ENCODE results near the gene ERAL1.
"Not testable (repeated sequence)": the region's sequence is repeated elsewhere in the genome, so short reads cannot be mapped to it uniquely, and the experiment has no call there.

Gene ERAL1

DNA sequence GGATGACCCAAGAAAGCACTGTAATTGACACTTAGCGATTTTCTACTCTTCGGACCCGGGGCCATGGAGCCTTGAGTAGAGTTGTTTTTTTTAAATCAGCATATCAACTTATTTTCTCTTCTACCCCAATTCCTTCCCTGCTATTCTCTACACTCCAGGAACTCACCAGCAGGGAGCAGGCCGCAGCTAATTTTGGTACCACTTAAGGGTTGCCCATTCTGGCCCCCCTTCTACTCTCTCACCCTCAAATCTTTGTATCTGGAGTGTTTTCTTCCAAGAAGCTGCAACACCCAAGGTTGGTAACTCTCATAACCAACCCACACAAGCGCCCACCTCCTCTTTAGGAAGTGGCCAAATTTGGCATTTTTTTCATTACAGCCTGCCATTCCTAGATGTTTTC lies 5.5 kb upstream of the ERAL1 start:
- in situ Hi-C loops (cut with HindIII; ENCODE audit: low sequenced_read_pairs): no loop called here

DNA sequence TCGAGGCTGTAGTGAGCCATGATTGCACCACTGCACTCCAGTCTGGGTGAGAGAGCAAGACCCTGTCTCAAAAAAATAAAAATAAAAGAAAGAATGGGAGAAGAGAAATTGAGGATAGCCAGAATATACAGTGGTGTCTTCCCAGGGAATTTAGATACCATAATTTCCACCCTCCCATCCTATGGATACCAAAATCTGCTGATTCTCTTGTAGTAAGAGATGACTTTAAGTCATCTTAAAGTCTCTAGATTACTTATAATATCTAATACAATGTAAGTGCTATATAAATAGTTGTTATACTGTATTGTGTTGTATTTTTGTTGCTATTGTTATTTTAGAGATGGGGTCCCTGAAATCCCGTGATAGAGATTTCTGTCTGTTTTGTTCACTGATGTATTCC lies 1.5 kb upstream of the ERAL1 start:
- in situ Hi-C loops (cut with HindIII; ENCODE audit: low sequenced_read_pairs): no loop called here

DNA sequence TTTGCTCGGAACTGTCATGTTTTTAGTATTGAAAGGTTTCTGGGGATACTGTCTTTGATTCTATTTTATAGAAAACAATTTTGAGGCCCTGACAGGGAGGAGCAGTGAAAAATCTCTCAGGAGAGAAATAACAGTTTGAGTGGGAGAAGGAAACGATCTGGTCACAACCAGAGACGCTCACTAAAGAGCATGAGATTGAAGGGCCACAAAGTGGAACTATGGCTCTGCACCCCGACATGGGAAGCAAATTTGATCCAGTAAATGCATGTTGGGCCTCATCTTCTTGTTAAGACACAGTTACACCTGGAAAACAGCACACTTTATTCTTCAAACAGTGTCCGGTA lies 492 bp downstream of the ERAL1 start:
- in situ Hi-C loops (cut with HindIII; ENCODE audit: low sequenced_read_pairs): no loop called here

DNA sequence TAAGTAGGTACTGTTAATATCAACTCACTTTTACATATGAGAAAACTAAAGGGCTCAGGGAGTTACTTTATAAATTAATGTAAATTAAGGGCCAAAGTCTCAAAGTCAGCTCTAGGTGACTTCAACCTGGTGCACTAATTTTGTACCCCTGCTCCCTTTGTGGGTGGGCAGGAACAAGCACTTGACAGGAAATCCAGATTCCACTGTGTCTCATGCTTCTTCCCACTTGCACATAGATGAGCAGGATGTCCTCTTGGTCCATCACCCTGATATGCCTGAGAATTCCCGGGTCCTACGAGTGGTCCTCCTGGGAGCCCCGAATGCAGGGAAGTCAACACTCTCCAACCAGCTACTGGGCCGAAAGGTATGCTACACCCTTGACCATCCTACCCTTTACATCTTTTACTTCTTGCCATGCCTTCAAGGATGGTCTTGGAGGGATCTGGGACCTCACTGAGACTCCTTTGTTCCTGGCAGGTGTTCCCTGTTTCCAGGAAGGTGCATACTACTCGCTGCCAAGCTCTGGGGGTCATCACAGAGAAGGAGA lies 1.3 kb downstream of the ERAL1 start:
- in situ Hi-C loops (cut with HindIII; ENCODE audit: low sequenced_read_pairs): no loop called here

DNA sequence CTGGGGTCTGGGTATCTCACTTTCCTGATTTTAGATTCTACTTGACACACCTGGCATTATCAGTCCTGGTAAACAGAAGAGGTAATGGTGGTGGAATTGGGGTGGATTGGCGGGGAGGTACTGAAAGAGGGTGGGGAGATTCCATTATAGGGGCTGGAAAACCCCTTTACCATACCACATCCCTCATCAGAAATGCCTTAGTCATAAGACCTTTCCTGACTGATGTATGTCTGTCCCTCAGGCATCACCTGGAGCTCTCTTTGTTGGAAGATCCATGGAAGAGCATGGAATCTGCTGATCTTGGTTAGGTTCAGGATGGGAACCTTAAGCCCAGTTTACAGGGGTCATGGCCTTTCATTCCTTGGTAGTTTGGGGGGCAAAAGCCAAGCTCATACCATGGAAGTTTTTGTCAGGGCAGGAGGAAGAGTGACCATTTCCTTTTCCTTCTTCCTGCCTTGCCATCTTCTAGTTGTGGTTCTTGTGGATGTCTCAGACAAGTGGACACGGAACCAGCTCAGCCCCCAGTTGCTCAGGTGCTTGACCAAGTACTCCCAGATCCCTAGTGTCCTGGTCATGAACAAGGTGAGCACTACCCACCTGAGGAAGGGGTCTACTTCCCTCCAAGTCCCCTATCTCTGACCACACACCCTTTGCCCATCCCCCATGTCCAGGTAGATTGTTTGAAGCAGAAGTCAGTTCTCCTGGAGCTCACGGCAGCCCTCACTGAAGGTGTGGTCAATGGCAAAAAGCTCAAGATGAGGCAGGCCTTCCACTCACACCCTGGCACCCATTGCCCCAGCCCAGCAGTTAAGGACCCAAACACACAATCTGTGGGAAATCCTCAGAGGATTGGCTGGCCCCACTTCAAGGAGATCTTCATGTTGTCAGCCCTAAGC lies 3.3 kb downstream of the ERAL1 start:
- in situ Hi-C loops (cut with HindIII; ENCODE audit: low sequenced_read_pairs): no loop called here

DNA sequence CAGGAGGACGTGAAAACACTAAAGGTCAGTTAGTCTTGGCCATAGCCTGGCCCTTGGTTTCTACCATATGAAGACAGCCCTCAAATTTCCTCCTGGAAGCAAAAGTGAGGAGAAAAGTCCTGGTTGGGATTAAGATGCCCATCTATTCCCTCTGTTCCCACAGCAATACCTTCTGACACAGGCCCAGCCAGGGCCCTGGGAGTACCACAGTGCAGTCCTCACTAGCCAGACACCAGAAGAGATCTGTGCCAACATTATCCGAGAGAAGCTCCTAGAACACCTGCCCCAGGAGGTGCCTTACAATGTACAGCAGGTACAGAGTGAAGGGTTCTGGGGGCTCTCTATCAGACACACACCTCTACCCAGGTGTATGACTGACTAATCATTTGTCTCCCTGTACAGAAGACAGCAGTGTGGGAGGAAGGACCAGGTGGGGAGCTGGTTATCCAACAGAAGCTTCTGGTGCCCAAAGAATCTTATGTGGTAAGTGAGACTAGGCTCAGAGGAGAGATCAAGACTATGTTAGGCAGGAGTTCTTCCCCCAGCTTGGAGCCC lies 4.1 kb downstream of the ERAL1 start:
- in situ Hi-C loops (cut with HindIII; ENCODE audit: low sequenced_read_pairs): no loop called here

DNA sequence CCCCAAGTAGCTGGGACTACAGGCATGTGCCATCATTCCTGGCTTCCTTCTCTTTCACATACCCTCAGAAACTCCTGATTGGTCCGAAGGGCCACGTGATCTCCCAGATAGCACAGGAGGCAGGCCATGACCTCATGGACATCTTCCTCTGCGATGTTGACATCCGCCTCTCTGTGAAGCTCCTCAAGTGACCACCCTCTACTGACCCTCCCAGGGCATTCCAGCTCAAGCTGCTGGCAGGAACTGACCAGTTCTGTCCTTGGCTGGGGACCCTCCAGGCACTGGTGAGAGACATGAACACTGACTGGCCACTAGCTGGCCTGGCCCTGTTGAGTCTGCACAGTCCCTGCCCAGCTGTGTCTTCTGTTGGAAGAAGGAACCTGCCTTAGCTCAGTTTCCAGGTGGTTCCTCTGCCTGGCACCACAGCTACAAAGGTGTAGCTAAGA lies 5.6 kb downstream of the ERAL1 start:
- in situ Hi-C loops (cut with HindIII; ENCODE audit: low sequenced_read_pairs): no loop called here

DNA sequence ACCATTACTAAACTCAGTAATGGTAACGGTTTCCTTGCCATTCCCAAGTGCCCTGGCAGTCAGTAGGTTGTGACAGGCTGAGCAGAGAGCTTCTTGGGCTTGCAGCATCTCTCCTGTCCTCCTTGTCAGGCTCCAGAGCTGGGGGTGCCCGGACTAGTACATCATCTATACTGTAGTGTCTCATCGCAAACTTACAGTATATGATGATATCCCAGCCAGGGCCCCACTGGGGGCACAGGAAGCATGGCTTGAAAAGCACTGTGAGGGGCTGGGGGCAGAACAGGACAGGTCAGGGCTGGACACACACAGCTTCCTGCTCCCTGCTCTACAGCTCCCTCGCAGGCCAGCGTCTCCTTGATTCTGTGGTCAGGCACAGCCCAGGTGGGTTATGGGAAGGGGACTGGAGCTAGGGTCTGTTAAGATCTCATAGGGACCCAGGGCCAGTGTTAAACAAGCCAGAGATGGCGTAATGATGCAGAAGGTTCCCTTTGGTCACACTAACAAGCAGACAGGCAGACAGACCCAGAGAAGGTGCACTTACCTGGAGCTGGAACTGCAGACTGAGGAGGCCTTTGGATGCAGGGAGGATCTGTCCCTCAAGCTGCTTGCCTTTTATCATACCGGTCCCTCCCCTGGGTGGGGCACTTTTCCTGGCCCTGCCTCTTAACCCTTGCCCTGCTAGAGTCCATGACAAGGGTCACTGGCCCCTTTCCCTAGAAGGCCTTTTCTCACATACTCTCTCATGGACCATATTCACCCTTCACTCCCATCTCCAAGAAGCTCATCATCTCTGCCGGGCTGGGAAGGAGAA lies 6.8 kb downstream of the ERAL1 start:
- in situ Hi-C loops (cut with HindIII; ENCODE audit: low sequenced_read_pairs): no loop called here

DNA sequence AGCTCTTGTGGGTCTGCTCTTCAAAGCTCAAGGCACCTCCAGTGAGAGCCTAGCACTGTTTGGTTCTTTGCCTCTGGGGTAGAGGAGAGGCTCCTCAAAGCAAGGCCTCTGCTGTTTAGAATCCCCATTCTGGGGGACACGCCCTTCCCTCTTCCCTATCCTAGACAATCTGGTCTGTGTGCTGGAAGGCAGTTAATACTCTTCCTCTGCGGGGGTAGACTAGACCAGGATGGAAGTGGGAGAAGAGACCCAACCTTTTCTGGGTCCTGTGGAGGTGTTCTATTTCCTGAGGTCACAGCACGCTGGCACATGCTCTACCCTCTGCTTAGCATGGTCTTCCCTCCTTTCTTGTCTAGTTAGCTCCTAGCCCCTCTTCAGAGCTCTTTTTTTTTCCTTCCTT lies 7.7 kb downstream of the ERAL1 start:
- in situ Hi-C loops (cut with HindIII; ENCODE audit: low sequenced_read_pairs): no loop called here

DNA sequence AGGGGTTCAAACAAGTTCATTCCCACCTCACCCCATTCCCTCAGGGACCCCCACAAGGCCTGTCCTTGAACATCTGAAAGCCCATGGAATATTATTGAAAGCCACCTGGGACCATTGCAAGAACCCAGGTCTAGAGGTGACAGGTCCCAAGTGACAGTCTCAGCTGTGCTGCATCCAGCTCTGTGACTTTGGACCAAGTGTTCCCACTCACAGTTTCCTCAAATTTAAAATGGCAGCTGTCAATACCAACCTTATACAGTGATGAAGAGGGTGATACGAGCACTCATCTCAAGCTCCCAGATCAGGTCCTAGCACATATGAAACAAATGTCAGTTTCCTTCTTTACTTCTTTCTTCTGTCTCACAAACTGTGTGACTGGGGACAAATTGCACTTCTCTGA lies 9.1 kb downstream of the ERAL1 start:
- in situ Hi-C loops (cut with HindIII; ENCODE audit: low sequenced_read_pairs): no loop called here

DNA sequence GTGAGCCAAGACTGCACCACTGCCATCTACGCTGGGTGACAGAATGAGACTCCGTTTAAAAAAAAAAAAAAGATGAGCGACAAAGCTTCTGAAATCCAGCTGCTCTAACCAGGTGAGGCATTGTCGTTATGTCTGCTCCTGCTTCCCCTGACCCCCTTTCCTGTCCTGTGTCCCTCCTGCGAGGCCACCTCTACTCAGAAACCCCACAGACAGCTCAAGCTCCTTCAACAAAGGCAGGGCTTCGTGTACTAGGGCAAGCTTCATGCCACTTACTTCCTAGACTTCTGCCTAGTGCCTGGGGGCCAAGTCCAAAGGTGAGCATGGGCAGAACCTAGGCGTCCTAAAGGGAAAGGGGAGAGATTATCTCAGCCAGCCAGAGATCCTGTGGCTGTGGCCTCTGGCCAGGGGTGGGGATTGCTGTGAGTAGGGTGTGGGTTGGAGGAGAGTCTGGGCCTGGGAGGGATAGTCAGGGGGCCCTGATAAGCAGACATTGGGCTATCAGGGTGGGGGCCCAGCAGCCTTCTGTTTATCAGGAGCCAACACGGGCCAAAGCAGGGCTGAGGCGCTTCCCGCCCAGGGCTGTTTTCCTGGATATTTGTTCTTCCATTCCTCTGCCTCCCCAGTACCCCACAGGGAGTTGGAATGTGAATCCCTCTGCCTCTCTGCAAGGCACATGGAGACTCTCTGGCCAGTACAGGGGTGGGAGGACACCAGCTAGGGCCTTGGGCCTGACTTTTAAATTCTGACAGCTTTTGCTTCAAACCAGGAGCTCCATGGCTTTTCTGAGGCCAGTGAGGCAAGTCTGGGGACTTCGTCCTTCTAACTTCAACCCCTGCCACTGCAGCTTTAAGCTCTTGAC lies 10.4 kb downstream of the ERAL1 start:
- in situ Hi-C loops (cut with HindIII; ENCODE audit: low sequenced_read_pairs): loop anchor here (5.0 kb wide), 3 partner anchors 62 to 103 kb away; no protein-coding TSS in a partner anchor

DNA sequence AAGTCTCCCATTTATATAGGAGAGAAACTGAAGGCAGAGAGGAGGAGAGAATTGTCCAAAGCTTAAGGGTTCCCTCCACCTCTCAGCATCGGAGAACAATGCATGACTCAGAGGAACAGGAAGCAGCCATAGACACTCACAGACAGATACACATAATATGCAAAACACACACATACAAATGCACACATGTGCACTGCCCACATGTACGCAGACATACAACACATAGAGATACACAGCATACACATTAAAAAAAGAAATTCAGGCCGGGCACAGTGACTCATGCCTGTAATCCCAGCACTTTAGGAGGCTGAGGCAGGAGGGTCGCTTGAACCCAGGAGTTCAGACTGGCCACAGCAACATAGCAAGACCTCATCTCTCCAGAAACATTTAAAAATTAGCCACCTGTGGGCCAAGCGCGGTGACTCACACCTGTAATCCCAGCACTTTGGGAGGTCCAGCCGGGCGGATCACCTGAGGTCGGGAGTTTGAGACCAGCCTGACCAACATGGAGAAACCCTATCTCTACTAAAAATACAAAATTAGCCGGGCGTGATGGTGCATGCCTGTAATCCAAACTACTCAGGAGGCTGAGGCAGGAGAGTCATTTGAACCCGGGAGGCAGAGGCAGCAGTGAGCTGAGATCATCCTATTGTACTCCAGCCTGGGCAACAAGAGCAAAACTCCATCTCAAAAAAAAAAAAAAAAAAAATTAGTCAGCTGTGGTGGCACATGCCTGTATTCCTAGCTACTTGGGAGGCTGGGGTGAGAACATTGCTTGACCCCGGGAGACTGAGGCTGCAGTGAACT lies 11.3 kb downstream of the ERAL1 start:
- in situ Hi-C loops (cut with HindIII; ENCODE audit: low sequenced_read_pairs): loop anchor here (5.0 kb wide), 3 partner anchors 61 to 104 kb away; no protein-coding TSS in a partner anchor

DNA sequence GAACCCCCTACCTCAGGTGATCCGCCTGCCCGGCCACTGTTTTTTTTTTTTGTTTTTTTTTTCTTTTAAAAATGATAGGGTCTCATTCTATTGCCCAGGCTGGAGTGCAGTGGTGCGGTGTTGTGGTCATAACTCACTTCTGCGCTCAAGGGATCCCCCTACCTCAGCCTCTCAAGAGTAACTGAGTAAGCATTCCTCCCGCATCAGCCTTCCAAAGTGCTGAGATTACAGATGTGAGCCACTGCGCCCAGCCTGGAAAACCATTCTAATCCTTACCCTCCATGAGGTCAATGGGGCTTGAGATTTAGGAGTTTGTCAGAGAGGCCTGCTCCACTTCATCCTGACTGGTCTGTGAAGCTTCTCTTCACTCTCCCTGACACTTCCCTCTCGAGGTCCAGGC lies 12.5 kb downstream of the ERAL1 start:
- in situ Hi-C loops (cut with HindIII; ENCODE audit: low sequenced_read_pairs): loop anchor here (5.0 kb wide), 3 partner anchors 60 to 105 kb away; no protein-coding TSS in a partner anchor

DNA sequence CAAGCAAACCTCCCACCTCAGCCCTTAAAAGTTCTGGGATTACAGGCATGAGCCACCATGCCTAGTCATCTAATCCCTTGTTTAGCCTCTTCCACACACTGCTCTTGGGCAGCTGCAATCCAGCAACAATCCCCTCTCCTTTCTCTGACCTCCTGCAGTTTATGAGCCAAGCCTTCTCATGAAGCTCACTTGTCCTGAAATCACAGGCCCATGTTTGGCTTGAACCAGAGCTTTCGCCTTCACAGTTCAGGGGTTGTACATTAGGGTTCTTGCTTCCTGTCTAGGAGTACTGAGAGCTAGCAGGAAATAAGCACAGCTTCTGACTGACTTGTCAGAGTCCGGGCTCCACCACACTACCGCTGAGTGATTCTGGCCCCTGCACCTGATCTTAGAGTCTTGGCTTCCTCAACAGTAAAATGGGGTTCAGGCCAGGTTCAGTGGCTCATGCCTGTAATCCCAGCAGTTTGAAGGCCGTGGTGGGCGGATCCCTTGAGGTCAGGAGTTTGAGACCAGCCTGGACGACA lies 16.3 kb downstream of the ERAL1 start:
- in situ Hi-C loops (cut with HindIII; ENCODE audit: low sequenced_read_pairs): no loop called here

DNA sequence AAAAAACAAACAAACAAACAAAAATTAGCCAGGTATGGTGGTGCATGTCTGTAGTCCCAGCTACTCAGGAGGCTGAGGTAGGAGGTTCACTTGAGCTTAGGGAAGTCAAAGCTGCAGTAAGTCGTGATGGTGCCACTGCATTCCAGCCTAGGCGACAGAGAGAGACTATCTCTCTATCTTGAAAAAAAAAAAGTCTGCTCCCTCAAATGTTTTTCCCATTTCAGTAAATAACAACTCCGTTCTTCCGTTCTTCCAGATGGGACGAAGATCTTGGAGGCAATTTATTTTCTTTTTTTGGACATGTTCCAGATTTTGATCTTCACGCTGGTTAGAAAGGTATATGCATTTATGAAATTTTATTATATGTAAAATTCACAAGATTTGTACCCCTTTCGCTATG lies 19.0 kb downstream of the ERAL1 start:
- in situ Hi-C loops (cut with HindIII; ENCODE audit: low sequenced_read_pairs): no loop called here

DNA sequence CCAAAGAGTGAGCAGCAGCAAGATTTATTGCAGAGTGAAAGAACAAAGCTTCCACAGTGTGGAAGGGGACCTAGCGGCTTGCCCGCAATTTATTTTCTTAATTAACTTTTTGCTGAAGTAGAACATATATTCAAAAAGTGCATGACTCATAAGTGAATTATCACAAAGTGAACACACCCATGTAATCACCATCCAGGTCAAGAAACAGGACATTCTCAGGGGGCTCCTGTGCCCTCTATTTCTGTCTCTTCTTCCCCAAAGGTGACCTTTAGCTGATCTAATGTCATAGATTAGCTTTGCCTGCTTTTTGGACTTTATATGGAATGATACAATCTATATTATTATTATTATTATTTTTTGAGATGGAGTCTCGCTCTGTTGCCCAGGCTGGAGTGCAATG lies 19.9 kb downstream of the ERAL1 start:
- in situ Hi-C loops (cut with HindIII; ENCODE audit: low sequenced_read_pairs): no loop called here

DNA sequence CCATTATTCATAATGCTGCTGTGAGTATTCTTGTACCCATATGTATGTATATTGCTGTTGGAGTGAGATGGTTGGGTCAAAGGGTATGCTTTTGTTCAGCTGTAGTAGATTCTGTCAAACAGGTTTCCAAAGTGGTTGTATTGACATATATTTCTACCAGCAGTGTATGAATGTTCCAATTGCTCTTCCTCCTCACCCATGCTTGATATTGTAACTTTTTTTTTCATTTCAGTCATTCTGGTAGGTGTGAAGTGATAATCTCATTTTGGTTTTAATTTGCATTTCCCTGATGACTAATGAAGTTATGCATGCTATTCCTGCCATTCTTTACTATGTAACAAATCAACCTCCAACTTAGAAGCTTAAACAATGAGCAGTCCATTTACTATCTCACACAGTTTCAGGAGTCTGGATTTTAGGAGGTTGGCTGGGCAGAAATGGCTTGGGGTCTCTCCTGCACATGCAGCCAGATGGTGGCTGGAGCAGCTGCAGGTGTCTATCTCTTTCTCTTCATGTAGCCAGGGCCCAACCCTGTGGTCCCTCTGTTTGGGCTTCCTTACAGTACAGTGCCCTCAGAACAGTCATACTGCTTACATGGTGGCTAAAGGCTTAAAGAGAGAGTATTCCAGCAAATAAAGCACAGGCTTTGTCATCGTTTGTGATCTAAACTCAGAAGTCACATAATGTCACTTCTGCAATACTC lies 21.2 kb downstream of the ERAL1 start:
- in situ Hi-C loops (cut with HindIII; ENCODE audit: low sequenced_read_pairs): no loop called here

DNA sequence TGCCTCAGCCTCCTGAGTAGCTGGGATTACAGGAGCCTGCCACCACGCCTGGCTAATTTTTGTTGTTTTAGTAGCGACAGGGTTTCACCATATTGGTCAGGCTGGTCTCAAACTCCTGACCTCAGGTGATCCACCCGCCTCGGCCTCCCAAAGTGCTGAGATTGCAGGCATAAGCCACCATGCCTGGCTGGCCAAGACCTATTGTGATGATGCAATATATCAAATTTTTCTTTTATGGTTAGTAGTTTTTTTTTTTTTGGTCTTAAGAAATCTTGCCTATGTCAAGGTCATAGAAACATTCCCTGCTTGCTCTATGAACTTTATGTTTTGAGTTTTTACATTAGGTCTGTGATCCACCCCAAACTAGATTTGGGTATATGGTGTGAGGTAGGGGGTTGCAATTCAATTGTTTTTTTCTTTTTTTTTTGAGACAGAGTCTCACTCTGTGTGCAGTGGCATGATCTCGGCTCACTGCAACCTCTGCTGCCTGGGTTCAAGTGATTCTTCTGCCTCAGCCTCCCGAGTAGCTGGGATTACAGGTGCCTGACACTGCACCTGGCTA lies 22.4 kb downstream of the ERAL1 start:
- in situ Hi-C loops (cut with HindIII; ENCODE audit: low sequenced_read_pairs): not testable (repeated sequence)
